Inflammatory macrophage treated with lipopolysaccharide for 4 hours (primary cell): ENCODE measurements around the gene GART.

Source experiments
- DNase-seq: peaks from one replicate; pipeline ENCODE4 v3.0.0-alpha.2; 2020

GART gene

DNA sequence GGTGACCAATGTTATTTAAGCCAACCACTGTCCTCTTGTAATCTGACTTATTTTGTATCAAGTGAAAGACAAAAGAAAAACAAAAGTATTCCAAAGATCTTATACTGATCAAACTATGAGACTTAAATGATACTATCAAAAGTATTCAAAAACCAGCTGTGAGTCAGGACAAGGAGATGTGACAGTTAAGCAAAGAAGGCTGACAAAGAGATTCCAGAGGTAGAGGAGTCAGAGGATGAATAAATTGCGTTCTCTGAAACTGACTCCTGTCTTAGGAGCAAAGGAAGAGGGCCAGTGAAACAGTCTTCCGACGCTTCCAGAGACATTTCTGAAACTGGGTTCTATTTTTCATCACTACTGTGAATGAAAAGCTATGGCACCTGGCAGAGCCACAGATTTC lies 83.1 kb downstream of the GART start:
- no peak for DNase-seq

DNA sequence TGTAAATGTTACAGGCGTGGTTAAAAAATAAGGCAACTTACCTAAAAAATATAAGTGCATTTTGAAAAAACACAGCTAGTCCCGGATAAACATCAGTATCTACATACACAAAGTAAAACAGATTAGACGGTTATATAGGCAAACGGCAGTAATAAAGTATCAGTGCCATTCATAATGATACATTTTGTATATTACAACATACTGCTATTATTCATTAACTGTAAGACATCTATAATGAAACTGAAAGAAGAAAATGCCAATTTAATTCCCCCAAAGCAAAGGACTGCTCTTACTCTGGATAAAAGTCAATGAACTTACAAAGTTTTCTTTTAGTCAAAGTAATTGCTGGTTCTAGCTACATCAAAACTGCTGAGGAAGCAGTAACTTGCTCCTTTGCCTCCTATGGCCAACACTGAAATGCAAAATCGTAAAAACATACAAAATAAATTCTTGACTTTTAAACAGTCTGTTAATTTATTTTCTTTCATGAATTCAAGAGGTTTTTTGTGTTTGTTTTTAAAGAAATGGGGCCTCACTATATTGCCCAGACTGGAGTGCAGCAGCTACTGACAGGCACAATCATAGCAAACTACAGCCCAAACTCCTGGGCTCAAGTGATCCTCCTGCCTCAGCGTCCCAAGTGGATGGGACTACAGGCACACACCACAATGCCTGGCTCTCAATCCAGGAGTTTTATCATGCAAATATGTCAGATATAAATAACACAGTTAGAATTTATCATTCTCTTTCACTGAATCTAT lies 86.1 kb downstream of the GART start:
- peak; percentile 56 for DNase-seq
